Measurements from ENCODE around the gene ZBTB20.
A peak's percentile ranks its signal among the peaks of the same experiment; 100 is the strongest.

The ZBTB20 gene

GRCh38 chr3:114551770-114552526 is 595.1 kb downstream of the ZBTB20 start:
- DNase-seq (ENCODE audit: low read depth, low spot score): no peak
- ChIA-PET CTCF (interaction anchor here (0.6 to 1.1 kb wide), 3 partner anchors 24 to 27 kb away, joined by 3 read pairs; no protein-coding TSS in a partner anchor), POLR2A (no interaction called here)
- no peak overlapping the region for H3K4me3 ChIP-seq (ENCODE audit: low read depth, low read length)
- TF ChIP-seq CTCF (IDR thresholded peaks at IDR 0.05; ENCODE audit: insufficient read depth, low read length, missing control alignments): no peak

GRCh38 chr3:114550165-114550564 is 596.9 kb downstream of the ZBTB20 start:
- POLR2A ChIA-PET: no interaction called here
- DNase-seq (ENCODE audit: low read depth, low spot score): peak; percentile 14
- TF ChIP-seq CTCF (IDR thresholded peaks at IDR 0.05; ENCODE audit: insufficient read depth, low read length, missing control alignments): no peak
- no peak overlapping the region for H3K4me3 ChIP-seq (ENCODE audit: low read depth, low read length)
- CTCF ChIA-PET: no interaction called here

GRCh38 chr3:114545193-114545592 is 601.9 kb downstream of the ZBTB20 start:
- TF ChIP-seq CTCF (IDR thresholded peaks at IDR 0.05; ENCODE audit: insufficient read depth, low read length, missing control alignments): no peak
- DNase-seq (ENCODE audit: low read depth, low spot score): no peak
- H3K4me3 ChIP-seq (ENCODE audit: low read depth, low read length): no peak overlapping the region
- CTCF ChIA-PET: interaction anchor here (1.1 to 1.2 kb wide), 2 partner anchors 16 to 17 kb away, joined by 3 to 5 read pairs; no protein-coding TSS in a partner anchor
- POLR2A ChIA-PET: no interaction called here

- H3K4me3 ChIP-seq (ENCODE audit: low read depth, low read length): no peak overlapping the region
- POLR2A ChIA-PET: no interaction called here
- DNase-seq (ENCODE audit: low read depth, low spot score): no peak
- CTCF ChIA-PET: interaction anchor here (2.2 to 2.5 kb wide), 2 partner anchors 14 to 16 kb away, joined by 8 to 10 read pairs; no protein-coding TSS in a partner anchor
- no peak for TF ChIP-seq CTCF (IDR thresholded peaks at IDR 0.05; ENCODE audit: insufficient read depth, low read length, missing control alignments)
Measured at GRCh38 chr3:114542359-114542758, 604.7 kb downstream of the ZBTB20 start.

- CTCF ChIA-PET: interaction anchor here (1.3 kb wide), 1 partner anchor 12 kb away, joined by 3 read pairs; no protein-coding TSS in a partner anchor
- TF ChIP-seq CTCF (IDR thresholded peaks at IDR 0.05; ENCODE audit: insufficient read depth, low read length, missing control alignments): no peak
Measured at GRCh38 chr3:114539525-114539924, 607.6 kb downstream of the ZBTB20 start.

GRCh38 chr3:114538211-114538610 is 608.9 kb downstream of the ZBTB20 start:
- CTCF ChIA-PET: no interaction called here
- no peak overlapping the region for H3K4me3 ChIP-seq (ENCODE audit: low read depth, low read length)
- no peak for TF ChIP-seq CTCF (IDR thresholded peaks at IDR 0.05; ENCODE audit: insufficient read depth, low read length, missing control alignments)
- no peak for DNase-seq (ENCODE audit: low read depth, low spot score)
- POLR2A ChIA-PET: no interaction called here

More at GRCh38 chr3:114539525-114539924, 607.6 kb downstream of the ZBTB20 start:
- DNase-seq (ENCODE audit: low read depth, low spot score): no peak
- POLR2A ChIA-PET: no interaction called here
- H3K4me3 ChIP-seq (ENCODE audit: low read depth, low read length): no peak overlapping the region

Measured in AG04449 (cell line).